ENCODE data around the gene RPL37A.

Gene RPL37A

GRCh38 chr2:216469661-216470060 lies 29.0 kb upstream of the RPL37A start:
- DNase-seq (ENCODE audit: insufficient read length, low spot score) (no peak), FAIRE-seq (no peak)
- TF ChIP-seq POLR2AphosphoS5 (IDR thresholded peaks at IDR 0.05; ENCODE audit: low read depth, low read length) (no peak), PAX5 (IDR thresholded peaks at IDR 0.05; ENCODE audit: insufficient read depth, low read length, severe bottlenecking) (no peak), SPI1 (IDR thresholded peaks at IDR 0.05; ENCODE audit: low read depth, low read length) (no peak), POU2F2 (IDR thresholded peaks at IDR 0.05; ENCODE audit: low read depth, low read length) (no peak), TAF1 (IDR thresholded peaks at IDR 0.05; ENCODE audit: low read depth, low read length) (no peak), POLR2A (IDR thresholded peaks at IDR 0.05; ENCODE audit: low read depth, low read length) (no peak)

DNA sequence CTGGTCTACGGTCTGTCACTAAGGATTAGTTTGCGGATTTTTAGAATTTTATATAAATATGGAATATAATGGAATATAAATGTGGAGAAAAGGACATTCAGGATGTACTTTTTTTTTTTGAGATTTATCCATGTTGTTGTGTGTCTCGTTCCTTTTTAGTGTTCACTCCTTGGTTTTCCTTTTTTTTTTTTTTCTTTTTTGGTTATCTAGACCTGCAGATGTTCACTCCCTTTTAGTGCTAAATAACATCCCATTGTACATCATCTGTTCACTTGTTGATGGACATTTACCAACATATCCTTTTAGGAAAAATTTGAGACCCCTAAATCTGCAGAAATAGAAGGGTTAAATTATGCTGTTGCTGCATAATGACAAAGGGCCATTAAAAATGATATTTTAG lies 25.5 kb upstream of the RPL37A start:
- FAIRE-seq: no peak
- TF ChIP-seq POU2F2 (IDR thresholded peaks at IDR 0.05; ENCODE audit: low read depth, low read length): no peak
- TF ChIP-seq SPI1 (IDR thresholded peaks at IDR 0.05; ENCODE audit: low read depth, low read length): no peak
- TF ChIP-seq TAF1 (IDR thresholded peaks at IDR 0.05; ENCODE audit: low read depth, low read length): no peak
- no peak for TF ChIP-seq POLR2A (IDR thresholded peaks at IDR 0.05; ENCODE audit: low read depth, low read length)
- DNase-seq (ENCODE audit: insufficient read length, low spot score): no peak

DNA sequence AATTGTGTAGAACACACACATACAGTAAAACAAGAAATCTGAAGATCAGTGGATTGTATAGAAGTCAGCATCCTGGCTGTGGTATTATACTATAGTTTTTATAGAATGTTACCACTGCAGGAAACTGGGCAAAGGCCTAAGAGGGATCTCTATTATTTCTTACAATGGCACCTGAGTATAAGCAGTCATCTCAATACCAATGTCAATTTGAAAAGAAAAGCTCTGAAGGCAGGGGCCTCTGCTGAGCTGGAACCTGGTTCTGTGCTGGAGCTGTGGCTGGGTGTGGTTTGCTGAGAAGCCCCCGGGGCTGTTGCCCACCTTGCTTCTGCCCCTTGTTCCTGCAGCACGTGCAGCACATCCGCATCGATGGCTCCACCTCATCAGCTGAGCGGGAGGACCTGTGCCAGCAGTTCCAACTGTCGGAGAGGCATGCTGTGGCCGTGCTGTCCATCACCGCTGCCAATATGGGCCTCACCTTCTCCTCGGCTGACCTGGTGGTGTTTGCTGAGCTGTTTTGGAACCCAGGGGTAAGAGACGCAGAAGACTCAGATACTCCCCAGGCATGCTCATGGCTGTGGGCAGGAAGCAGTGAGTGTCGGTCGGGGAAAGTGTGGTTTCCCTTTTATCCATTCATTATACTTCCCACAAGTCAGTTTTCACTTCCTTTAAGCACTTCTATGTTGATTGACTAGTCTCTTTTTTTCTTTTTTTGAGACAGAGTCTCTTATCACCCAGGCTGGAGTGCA lies 23.5 kb upstream of the RPL37A start:
- DNase-seq (ENCODE audit: insufficient read length, low spot score): peak; percentile 20
- peak; percentile 90 for FAIRE-seq
- TF ChIP-seq SPI1 (IDR thresholded peaks at IDR 0.05; ENCODE audit: low read depth, low read length) (peak; percentile 60), POLR2A (IDR thresholded peaks at IDR 0.05; ENCODE audit: low read depth, low read length) (no peak)

DNA sequence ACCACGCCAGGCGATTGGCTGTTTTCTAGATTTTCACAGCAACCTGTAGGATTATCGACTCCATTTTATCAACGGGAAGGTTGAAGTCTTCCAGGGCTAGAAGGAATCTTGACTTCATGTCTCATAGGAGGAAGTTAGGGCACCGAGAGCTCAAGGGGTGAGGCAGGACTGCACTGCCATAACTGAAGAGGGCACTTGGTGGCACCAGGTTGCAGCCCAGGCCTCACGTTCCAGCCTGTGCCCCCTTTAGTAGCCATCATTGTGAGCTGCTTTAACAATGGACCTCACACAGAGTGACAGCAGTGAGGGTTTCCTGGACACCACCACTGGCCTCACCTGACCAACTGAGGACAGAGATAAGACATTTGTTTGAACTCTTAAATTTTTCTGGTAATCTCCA lies 22.9 kb upstream of the RPL37A start:
- no peak for FAIRE-seq
- no peak for TF ChIP-seq TAF1 (IDR thresholded peaks at IDR 0.05; ENCODE audit: low read depth, low read length)
- TF ChIP-seq POLR2A (IDR thresholded peaks at IDR 0.05; ENCODE audit: low read depth, low read length): no peak
- no peak for TF ChIP-seq SPI1 (IDR thresholded peaks at IDR 0.05; ENCODE audit: low read depth, low read length)
- TF ChIP-seq POLR2AphosphoS5 (IDR thresholded peaks at IDR 0.05; ENCODE audit: low read depth, low read length): no peak
- no peak for TF ChIP-seq PAX5 (IDR thresholded peaks at IDR 0.05; ENCODE audit: insufficient read depth, low read length, severe bottlenecking)
- TF ChIP-seq POU2F2 (IDR thresholded peaks at IDR 0.05; ENCODE audit: low read depth, low read length): no peak

GRCh38 chr2:216477283-216478035 lies 21.2 kb upstream of the RPL37A start:
- DNase-seq (ENCODE audit: insufficient read length, low spot score): no peak
- TF ChIP-seq SPI1 (IDR thresholded peaks at IDR 0.05; ENCODE audit: low read depth, low read length) (no peak), POLR2AphosphoS5 (IDR thresholded peaks at IDR 0.05; ENCODE audit: low read depth, low read length) (no peak), POLR2A (IDR thresholded peaks at IDR 0.05; ENCODE audit: low read depth, low read length) (no peak), PAX5 (IDR thresholded peaks at IDR 0.05; ENCODE audit: insufficient read depth, low read length, severe bottlenecking) (no peak), TAF1 (IDR thresholded peaks at IDR 0.05; ENCODE audit: low read depth, low read length) (no peak), POU2F2 (IDR thresholded peaks at IDR 0.05; ENCODE audit: low read depth, low read length) (no peak)
- no peak for FAIRE-seq

More for the DNA sequence above, 22.9 kb upstream of the RPL37A start:
- DNase-seq (ENCODE audit: insufficient read length, low spot score): no peak

DNA sequence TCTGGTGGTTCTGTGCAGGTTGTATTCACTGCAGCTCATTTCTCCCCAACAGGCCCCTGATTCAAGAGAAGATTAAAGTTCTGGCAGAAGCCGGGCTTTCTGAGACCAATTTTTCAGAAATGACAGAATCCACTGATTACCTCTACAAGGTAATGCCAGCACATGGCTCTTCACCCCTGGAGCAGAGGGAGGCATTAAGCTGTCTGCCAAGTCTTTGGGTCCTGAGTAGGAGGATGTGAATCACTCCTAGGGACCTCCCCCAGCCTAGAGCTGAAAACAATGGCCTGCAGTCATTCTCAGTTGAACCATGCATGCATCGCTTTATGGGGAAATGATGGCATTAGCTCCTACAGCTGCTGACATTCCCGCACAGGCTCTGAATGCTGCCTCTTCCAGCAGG lies 20.5 kb upstream of the RPL37A start:
- no peak for TF ChIP-seq PAX5 (IDR thresholded peaks at IDR 0.05; ENCODE audit: insufficient read depth, low read length, severe bottlenecking)
- TF ChIP-seq POLR2A (IDR thresholded peaks at IDR 0.05; ENCODE audit: low read depth, low read length): no peak
- no peak for TF ChIP-seq POLR2AphosphoS5 (IDR thresholded peaks at IDR 0.05; ENCODE audit: low read depth, low read length)
- no peak for TF ChIP-seq SPI1 (IDR thresholded peaks at IDR 0.05; ENCODE audit: low read depth, low read length)
- no peak for TF ChIP-seq TAF1 (IDR thresholded peaks at IDR 0.05; ENCODE audit: low read depth, low read length)
- TF ChIP-seq POU2F2 (IDR thresholded peaks at IDR 0.05; ENCODE audit: low read depth, low read length): no peak
- FAIRE-seq (no peak), DNase-seq (ENCODE audit: insufficient read length, low spot score) (no peak)

GRCh38 chr2:216478791-216479190 lies 19.9 kb upstream of the RPL37A start:
- no peak for DNase-seq (ENCODE audit: insufficient read length, low spot score)
- no peak for FAIRE-seq
- no peak for TF ChIP-seq SPI1 (IDR thresholded peaks at IDR 0.05; ENCODE audit: low read depth, low read length)
- no peak for TF ChIP-seq POU2F2 (IDR thresholded peaks at IDR 0.05; ENCODE audit: low read depth, low read length)
- no peak for TF ChIP-seq TAF1 (IDR thresholded peaks at IDR 0.05; ENCODE audit: low read depth, low read length)
- TF ChIP-seq POLR2A (IDR thresholded peaks at IDR 0.05; ENCODE audit: low read depth, low read length): no peak
- TF ChIP-seq POLR2AphosphoS5 (IDR thresholded peaks at IDR 0.05; ENCODE audit: low read depth, low read length): no peak

DNA sequence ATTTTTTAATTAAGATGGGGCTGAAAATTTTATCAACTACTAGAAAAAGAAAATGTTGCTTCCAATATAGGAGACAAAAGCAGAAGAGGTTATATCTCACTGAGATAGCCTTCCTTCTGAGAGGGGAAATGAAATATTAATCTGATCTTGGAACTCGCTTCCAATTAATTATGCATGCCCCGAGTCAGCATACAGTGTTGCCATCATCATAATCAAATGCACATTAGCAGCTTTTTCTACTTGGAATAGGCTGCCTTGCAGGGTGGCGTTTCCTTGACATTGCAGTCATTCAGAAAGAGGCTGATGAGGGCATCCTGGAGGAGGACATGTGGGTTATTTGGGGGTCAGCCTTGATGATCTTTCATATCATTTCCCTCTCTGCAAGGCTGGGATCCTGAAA lies 18.4 kb upstream of the RPL37A start:
- DNase-seq (ENCODE audit: insufficient read length, low spot score) (no peak), FAIRE-seq (no peak)
- TF ChIP-seq SPI1 (IDR thresholded peaks at IDR 0.05; ENCODE audit: low read depth, low read length) (no peak), TAF1 (IDR thresholded peaks at IDR 0.05; ENCODE audit: low read depth, low read length) (no peak), POLR2AphosphoS5 (IDR thresholded peaks at IDR 0.05; ENCODE audit: low read depth, low read length) (no peak), PAX5 (IDR thresholded peaks at IDR 0.05; ENCODE audit: insufficient read depth, low read length, severe bottlenecking) (no peak), POLR2A (IDR thresholded peaks at IDR 0.05; ENCODE audit: low read depth, low read length) (no peak), POU2F2 (IDR thresholded peaks at IDR 0.05; ENCODE audit: low read depth, low read length) (no peak)

DNA sequence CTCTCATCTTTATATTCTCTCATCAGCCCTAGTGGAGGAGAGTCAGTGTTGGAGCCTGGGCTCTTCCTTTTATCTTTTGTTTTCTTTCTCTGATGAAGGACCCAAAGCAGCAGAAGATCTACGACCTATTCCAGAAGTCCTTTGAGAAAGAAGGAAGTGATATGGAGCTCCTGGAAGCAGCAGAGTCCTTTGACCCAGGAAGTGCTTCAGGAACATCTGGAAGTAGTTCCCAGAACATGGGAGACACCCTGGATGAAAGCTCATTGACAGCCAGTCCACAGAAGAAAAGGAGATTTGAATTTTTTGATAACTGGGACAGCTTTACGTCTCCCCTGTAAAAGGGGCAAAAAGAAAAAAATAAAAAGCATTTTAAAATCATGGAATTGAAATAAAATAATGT lies 16.0 kb upstream of the RPL37A start:
- DNase-seq (ENCODE audit: insufficient read length, low spot score): no peak
- FAIRE-seq: no peak
- TF ChIP-seq POU2F2 (IDR thresholded peaks at IDR 0.05; ENCODE audit: low read depth, low read length) (no peak), TAF1 (IDR thresholded peaks at IDR 0.05; ENCODE audit: low read depth, low read length) (no peak), POLR2A (IDR thresholded peaks at IDR 0.05; ENCODE audit: low read depth, low read length) (no peak), POLR2AphosphoS5 (IDR thresholded peaks at IDR 0.05; ENCODE audit: low read depth, low read length) (no peak)

DNA sequence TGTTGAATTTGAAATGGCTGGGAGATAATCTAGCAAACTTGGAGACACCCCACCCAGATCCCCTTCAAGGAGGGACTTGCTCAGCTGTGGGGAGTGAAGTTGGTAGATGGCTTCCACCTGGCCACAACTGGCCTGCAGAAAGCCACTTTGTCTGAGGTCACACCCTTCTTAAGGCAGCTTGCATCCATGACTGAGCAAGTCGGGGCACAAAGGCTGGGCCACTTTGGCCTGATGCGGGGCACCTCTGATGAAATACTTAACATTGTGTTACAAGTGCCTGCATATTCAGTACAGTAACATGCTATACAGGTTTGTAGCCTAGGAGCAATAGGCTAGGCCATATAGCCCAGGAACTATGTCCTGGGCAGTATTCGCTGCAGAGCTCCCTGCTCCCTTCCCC lies 13.4 kb upstream of the RPL37A start:
- TF ChIP-seq PAX5 (IDR thresholded peaks at IDR 0.05; ENCODE audit: insufficient read depth, low read length, severe bottlenecking) (no peak), SPI1 (IDR thresholded peaks at IDR 0.05; ENCODE audit: low read depth, low read length) (no peak), TAF1 (IDR thresholded peaks at IDR 0.05; ENCODE audit: low read depth, low read length) (no peak), POLR2A (IDR thresholded peaks at IDR 0.05; ENCODE audit: low read depth, low read length) (no peak), POU2F2 (IDR thresholded peaks at IDR 0.05; ENCODE audit: low read depth, low read length) (no peak), POLR2AphosphoS5 (IDR thresholded peaks at IDR 0.05; ENCODE audit: low read depth, low read length) (no peak)
- FAIRE-seq: no peak
- no peak for DNase-seq (ENCODE audit: insufficient read length, low spot score)
